ENCODE data around the gene ANO5. TPM values are rescaled to one million over a fixed set of nuclear protein-coding genes. Genes with fewer than 3 reads are reported as not detected.
"Not testable (repeated sequence)": the region's sequence is repeated elsewhere in the genome, so short reads cannot be mapped to it uniquely, and the experiment has no call there.

The ANO5 gene
- polyA plus RNA-seq, 3 donors: 3.6 to 6.3 (median 4.5) TPM

GRCh38 chr11:22194907-22195306, 2.0 kb downstream of the ANO5 start:
- no peak for DNase-seq (ENCODE audit: extremely low read depth in 1 of 11, low read depth in 9 of 11, low spot score in 4 of 11)

- DNase-seq (ENCODE audit: extremely low read depth in 1 of 11, low read depth in 9 of 11, low spot score in 4 of 11): no peak
Observed at GRCh38 chr11:22197139-22198005, 4.5 kb downstream of the ANO5 start.

GRCh38 chr11:22199243-22199642, 6.4 kb downstream of the ANO5 start:
- no peak for DNase-seq (ENCODE audit: extremely low read depth in 1 of 11, low read depth in 9 of 11, low spot score in 4 of 11)

- no peak for DNase-seq (ENCODE audit: extremely low read depth in 1 of 11, low read depth in 9 of 11, low spot score in 4 of 11)
Observed at GRCh38 chr11:22203281-22203680, 10.4 kb downstream of the ANO5 start.

- DNase-seq (ENCODE audit: extremely low read depth in 1 of 11, low read depth in 9 of 11, low spot score in 4 of 11): no peak
Observed at GRCh38 chr11:22207162-22207561, 14.3 kb downstream of the ANO5 start.

- DNase-seq (ENCODE audit: extremely low read depth in 1 of 11, low read depth in 9 of 11, low spot score in 4 of 11): no peak
Observed at GRCh38 chr11:22208151-22208858, 15.4 kb downstream of the ANO5 start.

GRCh38 chr11:22216940-22217339, 24.1 kb downstream of the ANO5 start:
- DNase-seq (ENCODE audit: extremely low read depth in 1 of 11, low read depth in 9 of 11, low spot score in 4 of 11): no peak

GRCh38 chr11:22221143-22221542, 28.3 kb downstream of the ANO5 start:
- DNase-seq (ENCODE audit: extremely low read depth in 1 of 11, low read depth in 9 of 11, low spot score in 4 of 11): no peak

GRCh38 chr11:22225190-22225589, 32.3 kb downstream of the ANO5 start:
- DNase-seq (ENCODE audit: extremely low read depth in 1 of 11, low read depth in 9 of 11, low spot score in 4 of 11): no peak

- DNase-seq (ENCODE audit: extremely low read depth in 1 of 11, low read depth in 9 of 11, low spot score in 4 of 11): no peak
Observed at GRCh38 chr11:22234743-22235142, 41.9 kb downstream of the ANO5 start.

GRCh38 chr11:22244986-22245592, 52.2 kb downstream of the ANO5 start:
- DNase-seq (ENCODE audit: extremely low read depth in 1 of 11, low read depth in 9 of 11, low spot score in 4 of 11): peak in 8 of 11 donors; percentile 0 to 8 (median 3)

GRCh38 chr11:22246992-22247391, 54.1 kb downstream of the ANO5 start:
- DNase-seq (ENCODE audit: extremely low read depth in 1 of 11, low read depth in 9 of 11, low spot score in 4 of 11): no peak

- DNase-seq (ENCODE audit: extremely low read depth in 1 of 11, low read depth in 9 of 11, low spot score in 4 of 11): no peak
Observed at GRCh38 chr11:22249871-22250270, 57.0 kb downstream of the ANO5 start.

- no peak for DNase-seq (ENCODE audit: extremely low read depth in 1 of 11, low read depth in 9 of 11, low spot score in 4 of 11)
Observed at GRCh38 chr11:22256876-22257275, 64.0 kb downstream of the ANO5 start.

GRCh38 chr11:22263613-22264012, 70.7 kb downstream of the ANO5 start:
- DNase-seq (ENCODE audit: extremely low read depth in 1 of 11, low read depth in 9 of 11, low spot score in 4 of 11): no peak

GRCh38 chr11:22268983-22269624, 76.2 kb downstream of the ANO5 start:
- DNase-seq (ENCODE audit: extremely low read depth in 1 of 11, low read depth in 9 of 11, low spot score in 4 of 11): not testable (repeated sequence)

- DNase-seq (ENCODE audit: extremely low read depth in 1 of 11, low read depth in 9 of 11, low spot score in 4 of 11): no peak
Observed at GRCh38 chr11:22273781-22274180, 80.9 kb downstream of the ANO5 start.

- no peak for DNase-seq (ENCODE audit: extremely low read depth in 1 of 11, low read depth in 9 of 11, low spot score in 4 of 11)
Observed at GRCh38 chr11:22275600-22275999, 82.7 kb downstream of the ANO5 start.

- no peak for DNase-seq (ENCODE audit: extremely low read depth in 1 of 11, low read depth in 9 of 11, low spot score in 4 of 11)
Observed at GRCh38 chr11:22276535-22276934, 83.7 kb downstream of the ANO5 start.

- DNase-seq (ENCODE audit: extremely low read depth in 1 of 11, low read depth in 9 of 11, low spot score in 4 of 11): not testable (repeated sequence)
Observed at GRCh38 chr11:22284991-22285390, 92.1 kb downstream of the ANO5 start.
